Body of pancreas (tissue), 4 donors: Measurements from ENCODE around the gene EDA2R. TPM values are rescaled to one million over a fixed set of nuclear protein-coding genes. Genes with fewer than 3 reads are reported as not detected.

Source experiments
- ATAC-seq: fragments of 150-250 bp; one replicate; pipeline ENCODE4 v1.9.1; 2016
- DNase-seq, 4 donors: peaks; one replicate each; pipeline ENCODE4 v3.0.0-alpha.2; 2019
- H3K27ac ChIP-seq, 4 donors: fragments of 200-600 bp; sonication (generic); 1 replicate in 3 of 4; 2 replicates in 1 of 4; pipeline versions ENCODE4 v1.5.1 to v1.6.1; 2016 to 2019; ENCODE audit warnings: mild to moderate bottlenecking in 1 of 4, mixed read lengths in 1 of 4, moderate library complexity in 1 of 4
- H3K27me3 ChIP-seq, 2 donors: fragments of 200-600 bp; sonication (generic); one replicate each; pipeline ENCODE4 v1.6.0; 2016; ENCODE audit warnings: mild to moderate bottlenecking in 1 of 2
- H3K36me3 ChIP-seq, 2 donors: fragments of 200-600 bp; sonication (generic); replicated peaks in 1 of 2; 2 replicates each; pipeline ENCODE4 v1.5.1; 2016; ENCODE audit warnings: low read depth in 2 of 2; ENCODE audit not compliant: insufficient read depth in 1 of 2
- H3K4me1 ChIP-seq: fragments of 200-600 bp; sonication (generic); one replicate; pipeline ENCODE4 v1.6.0; 2016
- H3K4me3 ChIP-seq, 2 donors: fragments of 200-600 bp; sonication (generic); 1 replicate in 1 of 2; 2 replicates in 1 of 2; pipeline ENCODE4 v1.5.1; 2016 to 2019
- H3K9me3 ChIP-seq, 3 donors: fragments of 200-600 bp; sonication (generic); 1 replicate in 2 of 3; 2 replicates in 1 of 3; pipeline ENCODE4 v1.5.1; 2016
- POLR2A ChIP-seq, 3 donors: fragments of 450-650 bp; IDR thresholded peaks; one replicate each; pipeline ENCODE4 v1.6.1; 2016; ENCODE audit warnings: antibody characterized with exemption in 3 of 3, mild to moderate bottlenecking in 2 of 3
- WGBS, 2 donors: methylation state at CpG; one replicate each; pipeline ENCODE4 v1.1.5; 2017; 5-methylcytosine and 5-hydroxymethylcytosine counted together
- intact Hi-C: fragments of 100-400 bp; cut with DNase I; formaldehyde crosslinking; loops from one replicate; pipeline ENCODE4 v1.15.1; 2023
- total RNA-seq, 2 donors: library from RNA; depleted of rRNA; stranded (reverse); fragments of >200 nt; gene quantifications; one replicate each; pipeline ENCODE4 v1.1.0, GENCODE V29; 2016
- TF ChIP-seq, protein P1 (sequence below), 7 experiments: fragments of 450-650 bp in 4 of 7; fragments of 200-600 bp in 3 of 7; sonication (generic) in 3 of 7; IDR thresholded peaks; one replicate each; pipeline ENCODE4 v1.5.1; 2016 to 2019; ENCODE audit warnings: antibody characterized with exemption in 7 of 7

EDA2R gene, protein sequence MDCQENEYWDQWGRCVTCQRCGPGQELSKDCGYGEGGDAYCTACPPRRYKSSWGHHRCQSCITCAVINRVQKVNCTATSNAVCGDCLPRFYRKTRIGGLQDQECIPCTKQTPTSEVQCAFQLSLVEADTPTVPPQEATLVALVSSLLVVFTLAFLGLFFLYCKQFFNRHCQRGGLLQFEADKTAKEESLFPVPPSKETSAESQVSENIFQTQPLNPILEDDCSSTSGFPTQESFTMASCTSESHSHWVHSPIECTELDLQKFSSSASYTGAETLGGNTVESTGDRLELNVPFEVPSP
- 1 to 10 TPM in 1 of 2 donors, under 1 TPM in 1; 0.66 to 2.9 TPM for total RNA-seq

DNA sequence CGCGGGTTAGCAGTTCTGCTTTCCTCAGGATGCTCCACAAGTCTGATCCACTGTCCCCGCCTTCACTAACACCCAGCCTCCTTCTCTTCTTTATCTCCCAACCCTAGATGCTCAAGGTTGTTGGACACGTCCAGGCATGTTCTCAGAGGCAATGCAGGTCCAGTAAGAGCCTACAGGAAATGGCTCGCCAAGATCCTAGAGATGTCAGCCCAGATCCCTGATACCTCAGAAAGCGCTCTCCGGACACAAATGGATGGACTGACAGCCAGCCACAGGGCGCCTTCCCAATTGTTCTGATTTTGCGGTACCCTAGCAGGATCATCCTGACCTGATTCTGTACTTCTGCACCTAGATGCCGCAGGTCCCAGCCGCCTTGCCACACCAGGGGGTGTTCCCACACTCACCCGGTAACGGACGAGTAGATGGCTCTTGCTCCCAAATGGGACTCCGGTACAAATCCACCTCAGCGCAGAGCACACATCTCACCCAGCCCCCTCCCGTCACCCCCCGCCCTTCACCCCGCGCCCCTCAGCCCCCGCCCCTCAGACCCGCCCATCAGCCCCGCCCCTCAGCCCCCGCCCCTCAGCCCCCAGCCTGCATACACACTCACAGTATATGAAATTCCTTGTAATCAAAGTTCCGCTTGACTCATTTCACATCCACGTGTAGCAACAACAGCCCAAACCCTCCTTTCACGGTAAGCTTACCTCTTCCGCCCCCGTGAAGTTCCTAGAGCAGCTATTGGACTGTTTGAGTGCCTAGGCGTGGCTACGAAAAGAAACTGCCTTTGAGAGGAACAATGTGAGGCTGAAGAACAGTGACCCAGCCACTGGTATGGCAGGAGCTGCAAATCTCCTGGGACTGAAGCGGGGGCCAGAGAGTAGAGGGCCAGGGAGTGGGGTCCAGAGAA is at the start of gene EDA2R:
Gene EDA2R (minus strand): TSS at position 488 of the 910 bp plus-strand sequence. CDS start 23,058 bp downstream, outside the sequence.
- DNase-seq (peak; percentile 31 to 57 (median 37)), ATAC-seq (peak; percentile 75)
- TF ChIP-seq POLR2A (IDR thresholded peaks at IDR 0.05), result no peak
- TF ChIP-seq, protein P1, sequence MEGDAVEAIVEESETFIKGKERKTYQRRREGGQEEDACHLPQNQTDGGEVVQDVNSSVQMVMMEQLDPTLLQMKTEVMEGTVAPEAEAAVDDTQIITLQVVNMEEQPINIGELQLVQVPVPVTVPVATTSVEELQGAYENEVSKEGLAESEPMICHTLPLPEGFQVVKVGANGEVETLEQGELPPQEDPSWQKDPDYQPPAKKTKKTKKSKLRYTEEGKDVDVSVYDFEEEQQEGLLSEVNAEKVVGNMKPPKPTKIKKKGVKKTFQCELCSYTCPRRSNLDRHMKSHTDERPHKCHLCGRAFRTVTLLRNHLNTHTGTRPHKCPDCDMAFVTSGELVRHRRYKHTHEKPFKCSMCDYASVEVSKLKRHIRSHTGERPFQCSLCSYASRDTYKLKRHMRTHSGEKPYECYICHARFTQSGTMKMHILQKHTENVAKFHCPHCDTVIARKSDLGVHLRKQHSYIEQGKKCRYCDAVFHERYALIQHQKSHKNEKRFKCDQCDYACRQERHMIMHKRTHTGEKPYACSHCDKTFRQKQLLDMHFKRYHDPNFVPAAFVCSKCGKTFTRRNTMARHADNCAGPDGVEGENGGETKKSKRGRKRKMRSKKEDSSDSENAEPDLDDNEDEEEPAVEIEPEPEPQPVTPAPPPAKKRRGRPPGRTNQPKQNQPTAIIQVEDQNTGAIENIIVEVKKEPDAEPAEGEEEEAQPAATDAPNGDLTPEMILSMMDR (IDR thresholded peaks at IDR 0.05), result no peak
- intact Hi-C loops, result no loop called here
- no peak within 1 kb of the TSS for H3K4me3 ChIP-seq
- H3K27ac ChIP-seq, result no peak within 1 kb of the TSS
- H3K4me1 ChIP-seq, result no peaks in the 10 kb centered on the region
- WGBS, 2 donors, result 0 to 1% methylated on average over 1 to 27 of the region's 32 CpGs
- no peaks in the 10 kb centered on the region for H3K9me3 ChIP-seq
- no peaks in the 10 kb centered on the region for H3K27me3 ChIP-seq
- no peaks in the 10 kb centered on the region for H3K36me3 ChIP-seq

DNA sequence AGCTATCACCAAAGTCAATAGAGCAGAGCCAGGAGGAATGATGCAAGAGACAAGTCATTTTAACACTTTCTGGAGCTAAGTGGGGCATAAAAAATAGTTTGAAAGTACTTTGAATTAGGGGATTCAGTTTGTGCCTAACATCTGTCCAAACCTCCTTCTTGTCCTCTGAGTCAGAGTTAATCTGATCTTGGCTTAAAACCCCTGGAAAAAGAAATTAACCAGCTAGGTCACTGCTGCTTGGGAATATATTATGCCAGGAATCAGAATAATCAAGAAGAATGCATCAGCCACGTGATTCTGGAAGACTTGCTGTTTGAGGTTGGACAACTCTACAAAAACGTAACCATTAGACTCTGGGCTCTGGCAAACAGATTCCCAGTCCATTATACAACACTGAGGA is 45.3 kb upstream of the EDA2R start:
- WGBS, 2 donors, result 19 to 48% methylated on average over 2 of the region's 2 CpGs
- DNase-seq, result no peak
- no peak for ATAC-seq
- no peaks in the 10 kb centered on the region for H3K9me3 ChIP-seq
- no peak overlapping the region for H3K27ac ChIP-seq
- no peak overlapping the region for H3K4me3 ChIP-seq
- H3K27me3 ChIP-seq, result no peaks in the 10 kb centered on the region
- TF ChIP-seq, protein P1 (IDR thresholded peaks at IDR 0.05), result no peak
- no peak for TF ChIP-seq POLR2A (IDR thresholded peaks at IDR 0.05)
- H3K36me3 ChIP-seq, result no peaks in the 10 kb centered on the region
- H3K4me1 ChIP-seq, result no peaks in the 10 kb centered on the region
- intact Hi-C loops, result no loop called here

DNA sequence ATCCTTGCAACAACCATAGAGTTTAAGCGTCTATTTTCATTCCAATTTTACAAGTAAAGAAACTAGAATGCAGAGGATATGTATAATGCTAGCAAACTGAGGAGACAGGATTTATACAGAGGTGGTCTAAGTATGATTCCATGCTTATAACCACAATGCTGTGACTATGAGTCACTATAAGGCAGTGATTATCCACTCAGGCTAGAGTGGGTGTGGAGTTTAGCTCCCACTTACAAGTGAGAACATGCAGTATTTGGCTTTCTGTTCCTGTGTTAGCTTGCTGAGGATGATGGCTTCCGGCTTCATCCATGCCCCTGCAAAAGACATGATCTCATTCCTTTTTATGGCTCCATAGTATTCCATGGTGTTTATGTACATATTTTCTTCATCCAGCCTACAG is 41.6 kb upstream of the EDA2R start:
- no peaks in the 10 kb centered on the region for H3K9me3 ChIP-seq
- ATAC-seq (no peak), DNase-seq (no peak)
- no peaks in the 10 kb centered on the region for H3K4me1 ChIP-seq
- TF ChIP-seq, protein P1 (IDR thresholded peaks at IDR 0.05), result no peak
- no peak for TF ChIP-seq POLR2A (IDR thresholded peaks at IDR 0.05)
- intact Hi-C loops, result no loop called here
- no peaks in the 10 kb centered on the region for H3K27me3 ChIP-seq
- no peak overlapping the region for H3K27ac ChIP-seq
- H3K4me3 ChIP-seq, result no peak overlapping the region
- H3K36me3 ChIP-seq, result no peaks in the 10 kb centered on the region
- 61 to 71% methylated on average over 2 of the region's 2 CpGs for WGBS, 2 donors

DNA sequence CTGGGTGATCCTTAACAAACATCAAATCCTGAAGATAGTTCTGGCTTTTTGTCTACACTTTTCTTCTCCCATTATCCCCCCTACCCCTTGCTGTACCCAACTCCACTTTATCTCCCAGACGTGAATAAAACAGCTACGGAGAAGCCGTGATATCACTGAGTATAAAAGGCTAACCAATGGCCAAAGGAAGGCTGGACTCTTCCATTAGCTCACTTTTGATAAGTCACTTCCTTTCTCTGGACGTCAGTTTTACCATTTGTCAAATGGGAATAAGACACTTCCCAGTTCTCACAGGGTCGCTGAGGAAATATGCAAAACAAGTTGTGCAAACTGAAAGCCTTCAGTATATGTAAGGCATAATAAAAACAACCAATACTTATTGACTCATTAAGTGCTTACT is 38.6 kb upstream of the EDA2R start:
- Histone ChIP-seq H3K27ac (no peak overlapping the region), H3K9me3 (no peaks in the 10 kb centered on the region), H3K27me3 (no peaks in the 10 kb centered on the region), H3K4me3 (no peak overlapping the region), H3K36me3 (no peaks in the 10 kb centered on the region), H3K4me1 (no peaks in the 10 kb centered on the region)
- 44 to 48% methylated on average over 5 of the region's 5 CpGs for WGBS, 2 donors
- ATAC-seq (no peak), DNase-seq (no peak)
- no peak for TF ChIP-seq POLR2A (IDR thresholded peaks at IDR 0.05)
- TF ChIP-seq, protein P1 (IDR thresholded peaks at IDR 0.05), result no peak
- intact Hi-C loops, result no loop called here
